B cell (primary cell): ENCODE data around the gene THAP5.

Source experiments
- EZH2 ChIP-seq: IDR thresholded peaks from 2 replicates; pipeline ENCODE4 v1.6.1; 2012; ENCODE audit warnings: borderline replicate concordance, low read depth, mild to moderate bottlenecking, moderate library complexity, low read length; ENCODE audit not compliant: insufficient read depth, poor library complexity, severe bottlenecking
- TF ChIP-seq, protein P1 (sequence below): fragments of 200-600 bp; IDR thresholded peaks from one replicate; pipeline ENCODE4 v1.8.0; 2022; ENCODE audit warnings: antibody characterized with exemption, mild to moderate bottlenecking

GRCh38 chr7:108578937-108579336, 9.4 kb upstream of the THAP5 start:
- TF ChIP-seq, protein P1, sequence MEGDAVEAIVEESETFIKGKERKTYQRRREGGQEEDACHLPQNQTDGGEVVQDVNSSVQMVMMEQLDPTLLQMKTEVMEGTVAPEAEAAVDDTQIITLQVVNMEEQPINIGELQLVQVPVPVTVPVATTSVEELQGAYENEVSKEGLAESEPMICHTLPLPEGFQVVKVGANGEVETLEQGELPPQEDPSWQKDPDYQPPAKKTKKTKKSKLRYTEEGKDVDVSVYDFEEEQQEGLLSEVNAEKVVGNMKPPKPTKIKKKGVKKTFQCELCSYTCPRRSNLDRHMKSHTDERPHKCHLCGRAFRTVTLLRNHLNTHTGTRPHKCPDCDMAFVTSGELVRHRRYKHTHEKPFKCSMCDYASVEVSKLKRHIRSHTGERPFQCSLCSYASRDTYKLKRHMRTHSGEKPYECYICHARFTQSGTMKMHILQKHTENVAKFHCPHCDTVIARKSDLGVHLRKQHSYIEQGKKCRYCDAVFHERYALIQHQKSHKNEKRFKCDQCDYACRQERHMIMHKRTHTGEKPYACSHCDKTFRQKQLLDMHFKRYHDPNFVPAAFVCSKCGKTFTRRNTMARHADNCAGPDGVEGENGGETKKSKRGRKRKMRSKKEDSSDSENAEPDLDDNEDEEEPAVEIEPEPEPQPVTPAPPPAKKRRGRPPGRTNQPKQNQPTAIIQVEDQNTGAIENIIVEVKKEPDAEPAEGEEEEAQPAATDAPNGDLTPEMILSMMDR = no peak
- TF ChIP-seq EZH2 = no peak
